Neural cell (in vitro differentiated cells): Measurements from ENCODE around the gene ATP2B2. TPM values are rescaled to one million over a fixed set of nuclear protein-coding genes. Genes with fewer than 3 reads are reported as not detected.

Experiments
- H2AFZ ChIP-seq: fragments of 200-600, 300-800 bp; sonication (generic), shearing (Covaris generic); 2 replicates; pipeline ENCODE4 v1.6.0; 2014; ENCODE audit warnings: low read depth, mild to moderate bottlenecking, antibody characterized with exemption, low read length, moderate library complexity
- H3F3A ChIP-seq: fragments of 200-600 bp; shearing (Covaris generic); 2 replicates; pipeline ENCODE4 v1.6.1; 2016; ENCODE audit warnings: mild to moderate bottlenecking, moderate library complexity, mixed read lengths, antibody characterized with exemption, low read length; ENCODE audit not compliant: insufficient read depth, poor library complexity, severe bottlenecking
- H3K27ac ChIP-seq: fragments of 200-600, 300-800 bp; sonication (generic), shearing (Covaris generic); 2 replicates; pipeline ENCODE4 v1.5.1; 2014; ENCODE audit warnings: mild to moderate bottlenecking, low read length, moderate library complexity
- H3K27me3 ChIP-seq: fragments of 300-800, 200-600 bp; sonication (generic), shearing (Covaris generic); 2 replicates; pipeline ENCODE4 v1.6.0; 2014; ENCODE audit warnings: mild to moderate bottlenecking, low read depth, low read length, moderate library complexity; ENCODE audit not compliant: insufficient read depth
- H3K36me3 ChIP-seq: fragments of 300-800, 200-600 bp; sonication (generic), shearing (Covaris generic); 2 replicates; pipeline ENCODE4 v1.5.1; 2014; ENCODE audit warnings: mild to moderate bottlenecking, antibody characterized with exemption, low read length, moderate library complexity; ENCODE audit not compliant: insufficient read depth
- H3K4me2 ChIP-seq: fragments of 300-800, 200-600 bp; sonication (generic), shearing (Covaris generic); 2 replicates; pipeline ENCODE4 v1.6.0; 2014; ENCODE audit warnings: mild to moderate bottlenecking, low read length
- H3K4me3 ChIP-seq: fragments of 300-800, 200-600 bp; sonication (generic), shearing (Covaris generic); 2 replicates; pipeline ENCODE4 v1.5.1; 2014; ENCODE audit warnings: mild to moderate bottlenecking, low read length, moderate library complexity
- H3K79me2 ChIP-seq: fragments of 200-600 bp; shearing (Covaris generic); replicated peaks from 2 replicates; pipeline ENCODE4 v1.6.0; 2014; ENCODE audit warnings: mild to moderate bottlenecking, low read length, moderate library complexity; ENCODE audit not compliant: insufficient read depth
- H3K9ac ChIP-seq: fragments of 300-800, 200-600 bp; sonication (generic), shearing (Covaris generic); 2 replicates; pipeline ENCODE4 v1.6.1; 2016; ENCODE audit warnings: mild to moderate bottlenecking, low read length, mixed read lengths
- H3K9me2 ChIP-seq: fragments of 200-600 bp; shearing (Covaris generic); 2 replicates; pipeline ENCODE4 v1.6.1; 2016; ENCODE audit warnings: mild to moderate bottlenecking, low read length, mixed read lengths; ENCODE audit not compliant: insufficient read depth
- H3K9me3 ChIP-seq: fragments of 200-600, 300-800 bp; sonication (generic), shearing (Covaris generic); 2 replicates; pipeline ENCODE4 v1.6.1; 2016; ENCODE audit warnings: mild to moderate bottlenecking, mixed run types, low read length, moderate library complexity, mixed read lengths
- H4K20me1 ChIP-seq: fragments of 200-600 bp; shearing (Covaris generic); 2 replicates; pipeline ENCODE4 v1.6.1; 2016; ENCODE audit warnings: mild to moderate bottlenecking, mixed run types; ENCODE audit not compliant: insufficient read depth
- CTCF ChIP-seq: fragments of 450-650 bp; IDR thresholded peaks from 2 replicates; pipeline ENCODE4 v1.5.1; 2014; ENCODE audit warnings: antibody characterized with exemption, mild to moderate bottlenecking, moderate library complexity; ENCODE audit not compliant: poor library complexity, severe bottlenecking
- EP300 ChIP-seq: fragments of 450-650 bp; conservative IDR thresholded peaks from 2 replicates; pipeline ENCODE4 v1.6.1; 2014; ENCODE audit warnings: antibody characterized with exemption, mild to moderate bottlenecking, moderate library complexity; ENCODE audit not compliant: poor library complexity, severe bottlenecking
- EZH2 ChIP-seq: fragments of 200-600, 300-800 bp; shearing (Covaris generic), sonication (generic); IDR thresholded peaks from 2 replicates; pipeline ENCODE4 v1.6.1; 2014; ENCODE audit warnings: antibody characterized with exemption, low read length, borderline replicate concordance, mild to moderate bottlenecking; ENCODE audit not compliant: insufficient read depth, poor library complexity, severe bottlenecking
- MXI1 ChIP-seq: fragments of 450-650 bp; conservative IDR thresholded peaks from 2 replicates; pipeline ENCODE4 v1.6.1; 2014; ENCODE audit warnings: antibody characterized with exemption, mild to moderate bottlenecking; ENCODE audit not compliant: poor library complexity, severe bottlenecking
- POLR2AphosphoS5 ChIP-seq: IDR thresholded peaks from 2 replicates; pipeline ENCODE4 v1.6.1; 2012
- RAD21 ChIP-seq: fragments of 450-650 bp; conservative IDR thresholded peaks from 2 replicates; pipeline ENCODE4 v1.6.1; 2014; ENCODE audit warnings: antibody characterized with exemption, mild to moderate bottlenecking, moderate library complexity
- SMC3 ChIP-seq: fragments of 450-650 bp; conservative IDR thresholded peaks from 2 replicates; pipeline ENCODE4 v1.6.1; 2014; ENCODE audit warnings: antibody characterized with exemption, mild to moderate bottlenecking, moderate library complexity; ENCODE audit not compliant: poor library complexity
- TAF1 ChIP-seq: IDR thresholded peaks from 2 replicates; pipeline ENCODE4 v1.6.1; 2012; ENCODE audit warnings: low read depth
- polyA plus RNA-seq: library from polyadenylated mRNA; depleted of rRNA; stranded (reverse); fragments of >200 nt; gene quantifications from 2 replicates; pipeline ENCODE4 v1.2.3, GENCODE V29; 2014
- TF ChIP-seq, protein P1 (sequence below): IDR thresholded peaks from 2 replicates; pipeline ENCODE4 v1.6.1; 2012; ENCODE audit warnings: borderline replicate concordance

ATP2B2 gene
- polyA plus RNA-seq, 1 donor from 2014 or later: 8.3 TPM

DNA sequence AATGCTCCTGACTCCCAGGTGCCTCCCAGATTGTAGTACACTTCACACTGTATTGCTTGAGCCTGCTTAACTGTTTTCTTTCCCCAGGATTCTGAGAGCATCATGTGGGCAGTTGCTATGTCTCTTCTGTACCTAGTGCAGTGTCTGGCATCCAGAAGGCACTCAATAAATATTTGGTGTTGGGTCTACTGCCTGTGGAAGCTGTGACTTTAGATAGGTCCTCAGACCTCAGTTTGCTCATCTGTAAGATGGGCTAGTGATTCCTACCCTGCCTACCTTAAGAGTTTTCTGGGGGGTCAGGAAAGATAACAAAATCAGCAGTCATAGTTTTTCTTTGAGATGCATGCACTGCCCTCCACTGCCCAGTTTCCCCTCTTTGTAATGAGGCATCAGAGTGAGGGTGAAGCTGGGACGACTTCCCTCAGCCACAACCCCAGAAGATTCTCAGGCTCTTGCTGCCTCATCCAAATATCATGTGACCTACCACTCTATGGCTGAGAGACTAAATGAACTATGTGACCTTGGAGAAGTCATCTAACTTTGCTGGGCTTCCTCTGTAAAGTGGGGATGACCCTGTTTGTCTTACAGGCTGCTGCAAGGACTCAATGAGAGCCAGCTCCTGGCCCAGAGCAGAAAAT, 50.4 kb downstream of the ATP2B2 start:
- Histone ChIP-seq H2AFZ (no peak overlapping the region), H3K27ac (no peak overlapping the region), H4K20me1 (no peaks in the 10 kb centered on the region), H3K9ac (no peak overlapping the region), H3K27me3 (peaks cover 3% of the 10 kb centered on the region), H3K4me3 (no peak overlapping the region), H3K4me2 (no peak overlapping the region), H3K9me2 (no peaks in the 10 kb centered on the region), H3K79me2 (no peaks in the 10 kb centered on the region), H3F3A (no peaks in the 10 kb centered on the region), H3K9me3 (no peaks in the 10 kb centered on the region), H3K36me3 (no peaks in the 10 kb centered on the region)
- TF ChIP-seq, protein P1, sequence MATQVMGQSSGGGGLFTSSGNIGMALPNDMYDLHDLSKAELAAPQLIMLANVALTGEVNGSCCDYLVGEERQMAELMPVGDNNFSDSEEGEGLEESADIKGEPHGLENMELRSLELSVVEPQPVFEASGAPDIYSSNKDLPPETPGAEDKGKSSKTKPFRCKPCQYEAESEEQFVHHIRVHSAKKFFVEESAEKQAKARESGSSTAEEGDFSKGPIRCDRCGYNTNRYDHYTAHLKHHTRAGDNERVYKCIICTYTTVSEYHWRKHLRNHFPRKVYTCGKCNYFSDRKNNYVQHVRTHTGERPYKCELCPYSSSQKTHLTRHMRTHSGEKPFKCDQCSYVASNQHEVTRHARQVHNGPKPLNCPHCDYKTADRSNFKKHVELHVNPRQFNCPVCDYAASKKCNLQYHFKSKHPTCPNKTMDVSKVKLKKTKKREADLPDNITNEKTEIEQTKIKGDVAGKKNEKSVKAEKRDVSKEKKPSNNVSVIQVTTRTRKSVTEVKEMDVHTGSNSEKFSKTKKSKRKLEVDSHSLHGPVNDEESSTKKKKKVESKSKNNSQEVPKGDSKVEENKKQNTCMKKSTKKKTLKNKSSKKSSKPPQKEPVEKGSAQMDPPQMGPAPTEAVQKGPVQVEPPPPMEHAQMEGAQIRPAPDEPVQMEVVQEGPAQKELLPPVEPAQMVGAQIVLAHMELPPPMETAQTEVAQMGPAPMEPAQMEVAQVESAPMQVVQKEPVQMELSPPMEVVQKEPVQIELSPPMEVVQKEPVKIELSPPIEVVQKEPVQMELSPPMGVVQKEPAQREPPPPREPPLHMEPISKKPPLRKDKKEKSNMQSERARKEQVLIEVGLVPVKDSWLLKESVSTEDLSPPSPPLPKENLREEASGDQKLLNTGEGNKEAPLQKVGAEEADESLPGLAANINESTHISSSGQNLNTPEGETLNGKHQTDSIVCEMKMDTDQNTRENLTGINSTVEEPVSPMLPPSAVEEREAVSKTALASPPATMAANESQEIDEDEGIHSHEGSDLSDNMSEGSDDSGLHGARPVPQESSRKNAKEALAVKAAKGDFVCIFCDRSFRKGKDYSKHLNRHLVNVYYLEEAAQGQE: no peak
- TF ChIP-seq RAD21 (no peak), EZH2 (no peak), MXI1 (no peak), TAF1 (no peak), POLR2AphosphoS5 (no peak), SMC3 (no peak), CTCF (no peak), EP300 (no peak)

DNA sequence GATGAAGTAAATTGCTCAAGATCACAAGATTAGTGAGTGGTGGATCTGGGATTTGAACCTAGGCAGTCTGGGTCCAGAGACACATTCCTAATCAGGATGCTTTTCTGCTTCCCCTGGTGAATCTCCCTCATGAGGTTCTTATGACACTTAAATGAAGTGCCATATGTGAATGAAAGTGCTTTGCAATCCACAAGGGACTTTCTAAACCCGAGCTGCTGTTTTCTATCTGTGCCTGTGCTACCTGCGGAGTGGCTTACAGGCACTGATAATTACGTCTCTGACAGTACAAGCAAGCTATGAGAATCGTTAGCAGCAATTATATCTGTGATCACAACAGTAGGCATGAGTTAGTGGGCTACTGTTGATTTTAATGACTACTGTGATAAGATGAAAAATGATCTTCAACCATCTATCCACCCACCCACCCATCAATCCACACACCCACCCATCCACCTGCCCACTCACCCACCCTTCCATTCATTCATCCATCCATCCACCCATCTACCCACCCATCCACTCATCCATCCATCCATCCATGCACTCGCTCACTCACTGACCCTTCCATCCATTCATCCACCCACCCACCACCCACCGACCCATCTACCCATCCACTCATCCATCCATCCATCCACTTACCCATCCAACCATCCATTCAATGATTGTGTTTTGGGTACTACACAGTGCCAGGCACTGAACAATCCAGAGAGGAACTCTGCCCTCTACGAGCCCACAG, 51.8 kb downstream of the ATP2B2 start:
- no peak overlapping the region for H3K4me3 ChIP-seq
- H3K27ac ChIP-seq: no peak overlapping the region
- no peak overlapping the region for H2AFZ ChIP-seq
- peaks cover 3% of the 10 kb centered on the region for H3K27me3 ChIP-seq
- H3K9me2 ChIP-seq: no peaks in the 10 kb centered on the region
- H3F3A ChIP-seq: no peaks in the 10 kb centered on the region
- no peaks in the 10 kb centered on the region for H4K20me1 ChIP-seq
- H3K9me3 ChIP-seq: no peaks in the 10 kb centered on the region
- no peak overlapping the region for H3K9ac ChIP-seq
- no peaks in the 10 kb centered on the region for H3K79me2 ChIP-seq
- no peaks in the 10 kb centered on the region for H3K36me3 ChIP-seq
- no peak overlapping the region for H3K4me2 ChIP-seq
- TF ChIP-seq POLR2AphosphoS5: no peak
- TF ChIP-seq RAD21: no peak
- no peak for TF ChIP-seq EZH2
- no peak for TF ChIP-seq SMC3
- no peak for TF ChIP-seq CTCF
- TF ChIP-seq, protein P1: no peak
- TF ChIP-seq TAF1: no peak
- no peak for TF ChIP-seq EP300
- TF ChIP-seq MXI1: no peak
